ENCODE data around the gene SLC40A1. TPM values are rescaled to one million over a fixed set of nuclear protein-coding genes. Genes with fewer than 3 reads are reported as not detected.
A peak's percentile ranks its signal among the peaks of the same experiment; 100 is the strongest.

The SLC40A1 gene
- total RNA-seq, 4 donors from 2014 or later, result 115 to 285 (median 133) TPM

- Histone ChIP-seq H3K4me1 (peaks cover 9 to 18% of the 10 kb centered on the region in 2 donors), H3K27me3 (no peaks in the 10 kb centered on the region), H3K4me3 (replicated peaks in 1 of 3) (no peak overlapping the region), H3K9me3 (no peaks in the 10 kb centered on the region), H3K27ac (peak overlapping the region in 2 of 3 donors; percentile 7 to 20), H3K36me3 (no peaks in the 10 kb centered on the region)
- DNase-seq, result no peak
- TF ChIP-seq POLR2A (IDR thresholded peaks at IDR 0.05) (no peak), CTCF (IDR thresholded peaks at IDR 0.05) (no peak)
- WGBS, 2 donors, result 95 to 100% methylated on average over 2 of the region's 2 CpGs
- intact Hi-C loops (cut with DNase I), result no loop called here
Observed at GRCh38 chr2:189521699-189522434, 58.7 kb downstream of the SLC40A1 start.

- H3K36me3 ChIP-seq, result no peaks in the 10 kb centered on the region
- DNase-seq, result no peak
- no peaks in the 10 kb centered on the region for H3K27me3 ChIP-seq
- intact Hi-C loops (cut with DNase I), result no loop called here
- 75 to 80% methylated on average over 6 of the region's 6 CpGs for WGBS, 2 donors
- no peak overlapping the region for H3K4me3 ChIP-seq (replicated peaks in 1 of 3)
- no peaks in the 10 kb centered on the region for H3K9me3 ChIP-seq
- no peak overlapping the region for H3K27ac ChIP-seq
- TF ChIP-seq POLR2A (IDR thresholded peaks at IDR 0.05) (no peak), CTCF (IDR thresholded peaks at IDR 0.05) (no peak)
- peaks cover 9 to 15% of the 10 kb centered on the region in 2 donors for H3K4me1 ChIP-seq
Observed at GRCh38 chr2:189519631-189520387, 60.8 kb downstream of the SLC40A1 start.

GRCh38 chr2:189517847-189518535, 62.6 kb downstream of the SLC40A1 start:
- TF ChIP-seq POLR2A (IDR thresholded peaks at IDR 0.05), result no peak
- no peak for TF ChIP-seq CTCF (IDR thresholded peaks at IDR 0.05)
- H3K4me3 ChIP-seq (replicated peaks in 1 of 3), result no peak overlapping the region
- H3K4me1 ChIP-seq, result peaks cover 9 to 10% of the 10 kb centered on the region in 2 donors
- no peaks in the 10 kb centered on the region for H3K27me3 ChIP-seq
- intact Hi-C loops (cut with DNase I), result no loop called here
- H3K36me3 ChIP-seq, result no peaks in the 10 kb centered on the region
- no peak for DNase-seq
- no peaks in the 10 kb centered on the region for H3K9me3 ChIP-seq
- H3K27ac ChIP-seq, result no peak overlapping the region
- 51 to 59% methylated on average over 6 of the region's 6 CpGs for WGBS, 2 donors

GRCh38 chr2:189516546-189516945, 64.0 kb downstream of the SLC40A1 start:
- DNase-seq, result no peak
- Histone ChIP-seq H3K9me3 (no peaks in the 10 kb centered on the region), H3K4me3 (replicated peaks in 1 of 3) (no peak overlapping the region), H3K27me3 (no peaks in the 10 kb centered on the region), H3K27ac (no peak overlapping the region), H3K4me1 (peaks cover 0 to 6% of the 10 kb centered on the region in 2 donors), H3K36me3 (no peaks in the 10 kb centered on the region)
- TF ChIP-seq CTCF (IDR thresholded peaks at IDR 0.05) (no peak), POLR2A (IDR thresholded peaks at IDR 0.05) (no peak)
- intact Hi-C loops (cut with DNase I), result no loop called here
- 79 to 81% methylated on average over 3 of the region's 3 CpGs for whole genome bisulfite sequencing, 2 donors

All from thyroid gland (tissue), 4 donors.